Adrenal gland (tissue), 5 donors: Measurements from ENCODE around the gene AGBL1.

Experiments used
- POLR2A ChIP-seq, 2 donors: fragments of 450-650 bp; IDR thresholded peaks; one replicate each; pipeline ENCODE4 v1.6.1; 2017; ENCODE audit warnings: antibody characterized with exemption in 2 of 2, mild to moderate bottlenecking in 2 of 2, moderate library complexity in 1 of 2
- TF ChIP-seq, protein P1 (sequence below), 6 experiments: fragments of 450-650 bp in 4 of 6; fragments of 200-600 bp in 2 of 6; sonication (generic) in 1 of 6; IDR thresholded peaks; 1 replicate in 5 of 6; 2 replicates in 1 of 6; pipeline versions ENCODE4 v1.5.1 to v1.8.0; 2016 to 2021; ENCODE audit warnings: antibody characterized with exemption in 6 of 6, mild to moderate bottlenecking in 2 of 6, moderate library complexity in 1 of 6
- donor health status: DM: no; HTN: no; CAD: no.

DNA sequence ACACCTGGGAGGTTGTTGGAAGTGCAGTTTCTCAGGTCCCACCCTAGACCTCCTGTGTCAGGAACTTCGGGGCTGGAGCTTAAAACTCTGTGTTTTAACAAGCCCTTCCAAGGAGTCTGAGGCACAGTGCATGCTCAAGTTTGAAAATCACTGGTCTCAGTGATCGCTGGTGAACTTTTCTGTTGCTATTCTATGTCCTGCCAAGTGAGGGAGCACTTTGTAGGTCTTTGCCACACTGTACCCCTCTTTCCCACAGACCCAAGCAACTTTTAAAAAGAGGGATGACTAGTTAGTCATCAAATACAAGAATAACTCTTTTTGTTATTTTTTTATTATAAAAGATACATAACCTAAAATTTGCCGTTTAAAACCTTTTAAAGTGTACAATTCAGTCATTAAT, 133.7 kb downstream of the AGBL1 start:
- TF ChIP-seq POLR2A (IDR thresholded peaks at IDR 0.05) = no peak
- TF ChIP-seq, protein P1, sequence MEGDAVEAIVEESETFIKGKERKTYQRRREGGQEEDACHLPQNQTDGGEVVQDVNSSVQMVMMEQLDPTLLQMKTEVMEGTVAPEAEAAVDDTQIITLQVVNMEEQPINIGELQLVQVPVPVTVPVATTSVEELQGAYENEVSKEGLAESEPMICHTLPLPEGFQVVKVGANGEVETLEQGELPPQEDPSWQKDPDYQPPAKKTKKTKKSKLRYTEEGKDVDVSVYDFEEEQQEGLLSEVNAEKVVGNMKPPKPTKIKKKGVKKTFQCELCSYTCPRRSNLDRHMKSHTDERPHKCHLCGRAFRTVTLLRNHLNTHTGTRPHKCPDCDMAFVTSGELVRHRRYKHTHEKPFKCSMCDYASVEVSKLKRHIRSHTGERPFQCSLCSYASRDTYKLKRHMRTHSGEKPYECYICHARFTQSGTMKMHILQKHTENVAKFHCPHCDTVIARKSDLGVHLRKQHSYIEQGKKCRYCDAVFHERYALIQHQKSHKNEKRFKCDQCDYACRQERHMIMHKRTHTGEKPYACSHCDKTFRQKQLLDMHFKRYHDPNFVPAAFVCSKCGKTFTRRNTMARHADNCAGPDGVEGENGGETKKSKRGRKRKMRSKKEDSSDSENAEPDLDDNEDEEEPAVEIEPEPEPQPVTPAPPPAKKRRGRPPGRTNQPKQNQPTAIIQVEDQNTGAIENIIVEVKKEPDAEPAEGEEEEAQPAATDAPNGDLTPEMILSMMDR (IDR thresholded peaks at IDR 0.05) = no peak
